HepG2 (cell line): Measurements from ENCODE around the gene SH2B2. TPM values are rescaled to one million over a fixed set of nuclear protein-coding genes. Genes with fewer than 3 reads are reported as not detected.

ENCODE experiments used
- ADNP ChIP-seq: sonication (generic); formaldehyde crosslinking; IDR thresholded peaks from 2 replicates; pipeline ENCODE4 v1.4.0; 2020; ENCODE audit warnings: missing genetic modification reagents
- AKAP8 ChIP-seq: sonication (generic); formaldehyde crosslinking; IDR thresholded peaks from 2 replicates; pipeline ENCODE4 v1.5.1; 2020; ENCODE audit warnings: mild to moderate bottlenecking, missing genetic modification reagents
- BCL6 ChIP-seq: IDR thresholded peaks from 2 replicates; pipeline ENCODE4 v1.6.1; 2016; ENCODE audit warnings: missing genetic modification reagents, missing compliant biosample characterization
- DMTF1 ChIP-seq: sonication (generic); formaldehyde crosslinking; IDR thresholded peaks from 2 replicates; pipeline ENCODE4 v1.4.0; 2020; ENCODE audit warnings: mild to moderate bottlenecking, missing genetic modification reagents
- EZH2 ChIP-seq: conservative IDR thresholded peaks from 2 replicates; pipeline ENCODE4 v1.6.1; 2012; ENCODE audit warnings: mild to moderate bottlenecking, low read depth, low read length, moderate library complexity
- HDAC2 ChIP-seq: sonication (generic); formaldehyde crosslinking; IDR thresholded peaks from 2 replicates; pipeline ENCODE4 v1.4.0; 2020; ENCODE audit warnings: missing genetic modification reagents
- KLF6 ChIP-seq: IDR thresholded peaks from 2 replicates; pipeline ENCODE4 v1.8.0; 2016; ENCODE audit warnings: missing biosample characterization, missing genetic modification reagents
- MTF2 ChIP-seq: sonication (generic); formaldehyde crosslinking; IDR thresholded peaks from 2 replicates; pipeline ENCODE4 v1.5.0; 2020; ENCODE audit warnings: missing genetic modification reagents, borderline replicate concordance
- RBM39 ChIP-seq: fragments of 200-400 bp; formaldehyde crosslinking; IDR thresholded peaks from one replicate; pipeline ENCODE4 v1.6.1; 2018; ENCODE audit warnings: antibody characterized with exemption, mild to moderate bottlenecking, low read depth, low read length; ENCODE audit not compliant: poor library complexity, severe bottlenecking
- SALL1 ChIP-seq: sonication (generic); formaldehyde crosslinking; IDR thresholded peaks from 2 replicates; pipeline ENCODE4 v1.8.0; 2022; ENCODE audit warnings: mild to moderate bottlenecking, missing genetic modification reagents
- ZNF503 ChIP-seq: sonication (generic); formaldehyde crosslinking; IDR thresholded peaks from 2 replicates; pipeline ENCODE4 v1.4.0; 2020; ENCODE audit warnings: missing genetic modification reagents
- ZNF773 ChIP-seq: sonication (generic); formaldehyde crosslinking; IDR thresholded peaks from 2 replicates; pipeline ENCODE4 v1.4.0; 2020; ENCODE audit warnings: missing genetic modification reagents, borderline replicate concordance
- ZNF776 ChIP-seq: sonication (generic); formaldehyde crosslinking; IDR thresholded peaks from 2 replicates; pipeline ENCODE4 v1.4.0; 2020; ENCODE audit warnings: mild to moderate bottlenecking, missing genetic modification reagents
- ZNF781 ChIP-seq: sonication (generic); formaldehyde crosslinking; IDR thresholded peaks from 2 replicates; pipeline ENCODE4 v1.5.1; 2020; ENCODE audit warnings: borderline replicate concordance, mild to moderate bottlenecking, missing genetic modification reagents; ENCODE audit errors: not compliant biosample characterization
- ZNF850 ChIP-seq: sonication (generic); formaldehyde crosslinking; conservative IDR thresholded peaks from 2 replicates; pipeline ENCODE4 v1.9.0; 2021; ENCODE audit warnings: mild to moderate bottlenecking, missing genetic modification reagents
- polyA plus RNA-seq, 8 experiments: library from polyadenylated mRNA; depleted of rRNA in 3 of 8; stranded (reverse) in 7 of 8; unstranded in 1 of 8; fragments of >200 nt; fragmentation: Illumina TruSeq in 4 of 8; extraction: Trizol in 4 of 8; gene quantifications; 2 replicates each; pipeline versions ENCODE4 v1.2.1 to v1.2.3, GENCODE V29; 2011 to 2016; ENCODE audit warnings: low read depth in 4 of 8, missing spikeins in 1 of 8, mixed read lengths in 1 of 8; ENCODE audit not compliant: insufficient read depth in 1 of 8
- total RNA-seq, 5 experiments: library from RNA; depleted of rRNA; stranded (reverse); fragments of >200 nt; fragmentation: Illumina TruSeq; extraction: Trizol; gene quantifications; 2 replicates each; pipeline ENCODE4 v1.2.3, GENCODE V29; 2016; ENCODE audit warnings: low read depth in 1 of 5
- TF ChIP-seq, protein P1 (sequence below): sonication (generic); formaldehyde crosslinking; conservative IDR thresholded peaks from 2 replicates; pipeline ENCODE4 v1.4.0; 2020; ENCODE audit warnings: mild to moderate bottlenecking, missing genetic modification reagents, moderate library complexity

The SH2B2 gene
- total and polyA plus RNA-seq, 2 of the 13 experiments (the other 11 are each of a cell fraction or from before 2014, with no cell fraction given) = 0.46 to 1.3 TPM

GRCh38 chr7:102272075-102272916 is 14.4 kb upstream of the SH2B2 start (continued):
- TF ChIP-seq, protein P1, sequence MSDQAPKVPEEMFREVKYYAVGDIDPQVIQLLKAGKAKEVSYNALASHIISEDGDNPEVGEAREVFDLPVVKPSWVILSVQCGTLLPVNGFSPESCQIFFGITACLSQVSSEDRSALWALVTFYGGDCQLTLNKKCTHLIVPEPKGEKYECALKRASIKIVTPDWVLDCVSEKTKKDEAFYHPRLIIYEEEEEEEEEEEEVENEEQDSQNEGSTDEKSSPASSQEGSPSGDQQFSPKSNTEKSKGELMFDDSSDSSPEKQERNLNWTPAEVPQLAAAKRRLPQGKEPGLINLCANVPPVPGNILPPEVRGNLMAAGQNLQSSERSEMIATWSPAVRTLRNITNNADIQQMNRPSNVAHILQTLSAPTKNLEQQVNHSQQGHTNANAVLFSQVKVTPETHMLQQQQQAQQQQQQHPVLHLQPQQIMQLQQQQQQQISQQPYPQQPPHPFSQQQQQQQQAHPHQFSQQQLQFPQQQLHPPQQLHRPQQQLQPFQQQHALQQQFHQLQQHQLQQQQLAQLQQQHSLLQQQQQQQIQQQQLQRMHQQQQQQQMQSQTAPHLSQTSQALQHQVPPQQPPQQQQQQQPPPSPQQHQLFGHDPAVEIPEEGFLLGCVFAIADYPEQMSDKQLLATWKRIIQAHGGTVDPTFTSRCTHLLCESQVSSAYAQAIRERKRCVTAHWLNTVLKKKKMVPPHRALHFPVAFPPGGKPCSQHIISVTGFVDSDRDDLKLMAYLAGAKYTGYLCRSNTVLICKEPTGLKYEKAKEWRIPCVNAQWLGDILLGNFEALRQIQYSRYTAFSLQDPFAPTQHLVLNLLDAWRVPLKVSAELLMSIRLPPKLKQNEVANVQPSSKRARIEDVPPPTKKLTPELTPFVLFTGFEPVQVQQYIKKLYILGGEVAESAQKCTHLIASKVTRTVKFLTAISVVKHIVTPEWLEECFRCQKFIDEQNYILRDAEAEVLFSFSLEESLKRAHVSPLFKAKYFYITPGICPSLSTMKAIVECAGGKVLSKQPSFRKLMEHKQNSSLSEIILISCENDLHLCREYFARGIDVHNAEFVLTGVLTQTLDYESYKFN = peak; percentile 48
- no peak for TF ChIP-seq ZNF850 (CRISPR knock-in tag)
- TF ChIP-seq RBM39 = no peak
- TF ChIP-seq ZNF503 (CRISPR knock-in tag) = no peak
- TF ChIP-seq EZH2 = no peak
- TF ChIP-seq AKAP8 (CRISPR knock-in tag) = no peak
- TF ChIP-seq SALL1 (CRISPR knock-in tag) = peak; percentile 78
- no peak for TF ChIP-seq ZNF776 (CRISPR knock-in tag)
- TF ChIP-seq DMTF1 (CRISPR knock-in tag) = no peak
- no peak for TF ChIP-seq ZNF773 (CRISPR knock-in tag)
- TF ChIP-seq MTF2 = no peak
- TF ChIP-seq ADNP (CRISPR knock-in tag) = no peak
- peak; percentile 41; the same call in 1 of the 2 replicates for TF ChIP-seq HDAC2 (CRISPR knock-in tag)
- no peak for TF ChIP-seq ZNF781 (CRISPR knock-in tag)
- 0 out of 2 replicates have a peak, but pooled peaks have one; percentile 8 for TF ChIP-seq BCL6 (CRISPR knock-in tag)
- TF ChIP-seq KLF6 (CRISPR knock-in tag) = no peak
